HG02798 (cell line): ENCODE measurements around the gene SYNRG.

Experiments
- ATAC-seq: cut with Tn5 transposase; IDR thresholded peaks from one replicate; pipeline ENCODE4 v1.9.1; 2021; ENCODE audit warnings: mild to moderate bottlenecking; ENCODE audit not compliant: unreplicated experiment, poor library complexity

Gene SYNRG

DNA sequence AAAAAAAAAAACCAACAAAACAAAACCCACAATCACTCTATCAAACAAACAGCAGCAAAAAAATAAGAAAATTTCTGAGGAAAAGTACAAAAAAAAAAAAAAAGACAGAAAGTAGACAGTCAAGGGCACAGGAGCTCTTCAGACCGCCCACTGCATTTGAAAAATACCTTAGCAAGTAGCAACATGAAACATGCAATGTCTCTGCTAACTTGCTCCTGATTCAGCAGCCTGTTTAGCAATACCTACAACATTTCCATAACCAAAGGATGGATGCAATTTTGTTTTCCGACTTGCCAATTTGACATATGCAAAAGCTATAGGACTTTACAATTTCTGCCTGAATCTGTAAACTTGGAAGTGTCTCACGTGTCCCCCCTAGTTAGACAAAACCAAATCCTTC lies 57.4 kb downstream of the SYNRG start:
- ATAC-seq = no peak

DNA sequence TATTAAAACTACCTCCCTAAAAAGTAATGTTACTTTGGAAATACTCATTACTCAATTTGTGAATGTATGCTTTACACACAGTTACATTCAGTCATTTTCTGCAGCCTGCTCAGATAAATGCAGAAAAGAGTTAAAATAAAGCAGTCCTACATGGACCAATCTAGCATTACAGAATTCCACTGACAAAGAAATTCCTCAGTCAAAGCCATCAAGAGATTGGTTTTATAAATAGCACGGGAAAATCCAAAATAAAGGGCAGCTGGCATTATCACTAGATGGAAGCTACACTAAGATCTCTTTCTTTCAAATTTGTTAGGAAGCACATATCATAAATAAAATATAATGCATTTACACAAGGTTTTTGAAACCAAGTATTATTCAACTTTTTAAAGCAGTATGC lies 61.2 kb downstream of the SYNRG start:
- ATAC-seq = no peak

DNA sequence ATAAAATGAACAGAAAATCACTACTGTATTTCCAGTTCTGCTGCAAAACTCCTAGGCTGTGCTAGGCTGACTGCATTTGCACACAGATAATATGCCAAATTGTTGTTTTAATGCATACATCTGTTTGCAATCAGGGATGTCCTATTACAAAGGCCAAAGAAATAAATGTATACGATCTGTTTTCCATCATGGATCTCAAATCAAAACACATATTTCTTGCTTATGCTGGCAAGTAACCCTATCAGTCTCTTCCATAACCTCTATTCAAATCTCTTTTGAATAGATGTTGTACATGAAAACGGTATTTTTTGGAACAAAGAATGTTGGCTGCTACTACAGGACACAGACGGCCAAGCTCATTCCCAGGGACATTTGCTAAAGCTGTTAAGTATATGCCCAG lies 62.9 kb downstream of the SYNRG start:
- no peak for ATAC-seq

DNA sequence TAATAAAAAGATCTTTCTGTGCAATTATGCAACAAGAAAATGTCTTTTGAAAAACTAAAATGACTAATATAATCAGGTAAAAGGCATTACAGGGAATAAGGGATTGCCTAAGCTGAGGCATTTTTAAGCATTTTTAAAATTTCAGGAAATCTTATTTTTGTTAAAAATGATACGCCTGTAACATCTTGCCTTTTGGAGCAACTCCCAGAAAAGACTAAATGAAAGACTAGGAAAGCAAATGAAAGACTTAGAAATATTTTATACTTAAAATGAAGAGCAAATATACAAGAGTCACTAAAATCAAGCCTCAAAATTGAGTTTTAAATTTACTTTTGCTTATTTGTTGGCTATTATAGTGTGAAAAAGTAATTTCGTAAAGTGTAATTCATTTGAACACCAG lies 63.7 kb downstream of the SYNRG start:
- no peak for ATAC-seq

DNA sequence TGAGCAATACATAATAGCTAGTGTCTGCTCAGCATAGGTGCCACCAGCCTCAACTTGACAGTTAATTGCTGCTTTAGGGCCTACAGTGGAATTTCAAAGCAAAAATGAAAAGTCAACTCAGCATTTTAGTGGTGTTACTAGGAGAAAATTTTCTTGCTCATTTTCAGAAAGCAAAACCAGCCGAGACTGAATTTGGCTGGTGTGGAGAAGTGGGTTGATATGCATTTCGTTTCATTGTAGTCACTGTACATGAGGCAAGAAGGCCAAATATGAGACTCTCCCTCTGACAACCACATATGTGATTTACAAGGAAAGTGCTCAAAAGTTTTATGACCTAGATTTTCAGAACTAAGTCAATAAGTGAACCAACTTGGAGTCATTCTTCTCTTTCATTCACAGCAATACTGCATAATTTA lies 65.6 kb downstream of the SYNRG start:
- no peak for ATAC-seq

DNA sequence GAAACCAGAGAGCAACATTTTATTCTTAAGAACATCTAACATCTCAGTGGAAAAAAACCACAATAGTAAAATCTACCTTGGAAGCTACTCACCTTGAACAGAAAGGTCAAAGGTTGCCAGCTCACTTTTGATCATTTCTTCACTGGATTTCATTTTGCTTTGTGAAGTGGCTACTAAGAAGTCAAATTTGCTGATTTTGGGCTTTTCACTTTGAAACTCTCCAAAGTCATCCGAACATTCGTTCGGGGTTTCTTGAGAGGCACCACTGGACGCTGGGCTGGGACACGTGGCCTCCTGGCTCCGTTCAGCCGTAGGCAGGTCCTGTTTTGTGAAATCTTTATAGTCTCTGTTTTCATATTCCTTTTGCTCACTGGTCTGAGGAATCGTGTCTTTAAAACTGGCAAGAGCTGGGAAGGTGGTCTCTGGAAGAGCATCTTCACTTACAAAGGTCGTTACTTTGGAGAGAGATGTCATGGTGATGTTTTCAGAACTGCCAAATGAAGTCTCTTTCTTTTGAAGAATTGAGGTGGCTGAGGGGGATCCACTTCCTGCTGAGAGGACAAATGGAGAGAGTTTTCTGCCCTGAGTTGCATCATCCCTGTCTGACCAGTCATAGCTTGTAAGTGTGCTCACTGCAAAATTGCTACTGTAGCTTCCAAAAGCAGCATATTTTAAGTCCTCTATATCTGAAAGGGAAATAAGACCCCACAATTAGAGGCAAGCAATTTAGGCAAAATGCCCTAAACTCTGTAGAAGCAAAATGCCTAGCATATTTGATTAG lies 67.1 kb downstream of the SYNRG start:
- ATAC-seq = no peak

DNA sequence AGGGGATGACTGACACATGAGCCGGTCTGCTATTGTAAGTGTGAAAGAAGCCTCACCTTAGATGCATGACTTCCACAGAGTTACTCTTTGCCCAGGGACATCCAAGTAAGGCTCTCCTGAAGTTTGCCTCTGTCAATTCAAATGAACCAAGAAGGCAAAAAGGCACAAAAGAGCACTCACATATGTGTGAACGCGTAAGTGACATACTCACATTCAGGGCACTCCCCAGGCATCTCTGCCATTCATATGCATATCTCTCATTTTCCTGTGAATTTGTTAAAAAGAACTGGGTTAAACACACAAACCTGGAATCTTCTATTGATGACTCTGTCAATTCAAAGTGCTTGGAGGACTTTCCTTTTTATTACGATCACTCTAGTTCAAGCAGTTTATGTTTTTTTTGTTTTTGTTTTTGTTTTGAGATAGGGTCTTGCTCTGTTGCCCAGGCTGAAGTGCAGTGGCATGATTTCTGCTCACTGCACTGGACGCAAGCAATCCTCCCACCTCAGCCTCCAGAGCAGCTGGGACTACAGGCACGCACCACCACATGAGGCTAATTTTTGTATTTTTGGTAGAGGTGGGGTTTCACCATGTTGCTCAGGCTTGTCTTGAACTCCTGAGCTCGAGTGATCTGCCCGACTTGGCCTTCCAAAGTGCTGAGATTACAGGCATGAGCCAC lies 70.1 kb downstream of the SYNRG start:
- no peak for ATAC-seq

DNA sequence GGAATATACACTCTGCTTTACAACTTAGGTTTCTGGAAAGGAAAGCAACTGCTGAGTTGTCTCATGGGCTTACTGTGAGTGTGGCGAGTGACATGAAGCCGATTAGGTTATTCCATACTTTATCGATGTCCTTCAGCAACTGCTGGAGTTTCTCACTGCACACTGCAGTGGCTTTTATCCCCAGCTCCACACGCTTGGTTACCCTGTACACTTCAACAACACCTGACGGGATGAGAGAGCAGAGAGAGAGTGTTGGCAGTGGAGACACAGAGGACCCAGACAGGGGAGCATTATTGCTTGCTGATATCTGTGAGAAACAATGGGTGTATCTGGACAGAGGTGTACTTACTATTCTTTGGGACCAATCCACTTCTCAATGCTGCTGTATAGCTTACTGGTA lies 73.3 kb downstream of the SYNRG start:
- ATAC-seq = no peak

DNA sequence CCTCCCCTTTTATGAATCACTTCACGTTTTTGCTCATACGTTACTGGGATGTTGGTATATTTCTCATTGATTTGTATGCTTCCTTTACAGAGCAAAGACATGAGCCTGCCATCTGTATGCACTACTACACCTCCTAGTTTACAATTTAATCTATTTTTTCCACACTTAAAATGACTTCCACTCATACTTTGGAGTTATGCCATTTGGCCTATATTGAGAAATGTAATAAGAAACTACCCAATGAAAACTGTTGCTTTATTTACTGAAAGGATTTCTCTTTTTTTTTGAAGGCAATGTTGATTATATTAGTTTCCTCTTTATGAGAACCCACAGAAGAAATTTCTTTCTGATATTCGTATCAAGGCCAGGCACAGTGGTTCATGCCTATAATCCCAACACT lies 76.5 kb downstream of the SYNRG start:
- no peak for ATAC-seq

DNA sequence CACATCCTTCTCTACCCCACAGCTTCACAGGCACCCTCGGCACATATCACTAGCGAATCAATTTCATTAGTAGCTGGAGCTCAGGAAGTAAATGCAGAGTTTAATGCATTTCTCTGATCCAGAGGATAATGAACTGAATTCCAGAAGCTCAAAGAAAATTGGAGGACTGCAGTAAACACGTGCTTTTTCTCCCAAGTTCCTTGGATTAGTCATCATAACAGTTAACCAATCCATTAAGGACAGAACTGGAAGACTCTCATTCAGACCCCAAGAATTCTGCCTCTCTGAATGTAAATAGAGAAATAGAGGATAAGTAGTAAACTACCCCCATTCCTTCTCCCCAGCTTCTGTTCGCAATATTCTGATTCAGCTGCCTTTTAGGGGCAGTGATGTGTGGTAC lies 78.8 kb downstream of the SYNRG start:
- ATAC-seq = no peak

DNA sequence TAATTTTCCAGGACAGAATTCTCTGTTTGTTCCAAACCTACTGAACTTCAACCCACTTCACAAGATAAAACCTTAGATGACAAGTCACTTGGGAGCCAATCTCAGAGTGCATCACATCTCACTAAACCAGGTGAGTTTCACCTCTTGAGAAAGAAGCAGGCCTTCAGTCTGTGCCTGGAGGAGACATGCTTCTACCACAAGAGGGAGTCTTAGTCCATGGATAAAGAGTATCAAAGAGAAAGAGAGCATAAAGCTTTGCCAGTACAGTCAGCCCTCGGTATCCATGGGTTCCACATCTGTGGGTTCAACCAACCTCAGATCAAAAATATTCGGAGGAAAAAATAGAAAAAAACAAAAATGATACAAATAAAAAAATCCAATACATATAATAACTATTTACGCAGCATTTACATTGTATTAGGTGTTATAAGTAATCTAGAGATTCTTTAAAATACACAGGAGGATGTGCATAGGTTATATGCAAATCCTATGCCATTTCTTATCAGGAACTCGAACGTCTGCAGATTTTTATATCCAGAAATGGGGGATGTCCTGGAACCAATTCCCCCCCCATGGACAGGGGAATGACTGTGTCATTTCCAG lies 81.9 kb downstream of the SYNRG start:
- ATAC-seq = no peak

DNA sequence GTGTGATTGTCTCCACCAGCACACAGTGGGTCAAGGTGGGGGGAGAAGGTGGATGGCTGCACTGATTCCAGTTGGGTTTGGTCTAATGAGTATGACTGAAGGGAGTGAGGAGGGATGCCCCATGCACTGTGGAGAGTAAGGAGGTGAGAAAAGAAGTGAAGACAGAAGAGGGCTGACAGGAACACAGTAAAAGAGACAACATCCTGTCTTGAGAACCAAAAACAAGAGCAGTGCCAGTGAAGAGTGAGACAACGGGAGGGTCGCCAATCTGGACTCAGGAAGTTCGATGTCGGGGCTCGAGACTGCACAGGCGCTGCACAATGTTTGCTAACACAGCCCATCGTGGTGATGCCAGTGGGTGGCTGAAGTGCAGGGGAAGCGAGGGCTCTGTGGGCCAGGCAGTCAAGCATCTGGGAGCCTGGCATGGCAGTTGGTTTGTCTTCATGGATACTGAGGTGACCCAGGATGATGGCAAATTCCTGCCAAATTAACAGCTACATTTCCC lies 85.5 kb downstream of the SYNRG start:
- no peak for ATAC-seq

DNA sequence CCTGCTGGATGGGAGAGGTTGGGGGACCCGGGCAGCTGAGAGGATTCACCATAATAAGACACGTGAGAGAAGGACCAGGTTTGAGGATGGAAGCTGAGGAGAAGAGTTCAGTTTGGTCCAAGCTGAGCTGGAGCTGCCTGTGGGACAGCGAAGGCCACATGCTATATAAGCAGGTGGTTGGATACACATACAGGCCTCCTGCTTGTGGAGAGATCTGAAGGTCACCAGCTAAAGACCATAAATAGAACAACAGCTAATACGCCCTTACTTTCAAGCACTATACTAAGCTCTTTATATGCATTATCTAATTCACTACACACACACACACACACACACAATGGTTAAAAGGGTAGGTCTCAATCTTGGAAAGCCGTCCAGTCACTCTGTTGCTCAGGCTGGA lies 87.4 kb downstream of the SYNRG start:
- no peak for ATAC-seq

DNA sequence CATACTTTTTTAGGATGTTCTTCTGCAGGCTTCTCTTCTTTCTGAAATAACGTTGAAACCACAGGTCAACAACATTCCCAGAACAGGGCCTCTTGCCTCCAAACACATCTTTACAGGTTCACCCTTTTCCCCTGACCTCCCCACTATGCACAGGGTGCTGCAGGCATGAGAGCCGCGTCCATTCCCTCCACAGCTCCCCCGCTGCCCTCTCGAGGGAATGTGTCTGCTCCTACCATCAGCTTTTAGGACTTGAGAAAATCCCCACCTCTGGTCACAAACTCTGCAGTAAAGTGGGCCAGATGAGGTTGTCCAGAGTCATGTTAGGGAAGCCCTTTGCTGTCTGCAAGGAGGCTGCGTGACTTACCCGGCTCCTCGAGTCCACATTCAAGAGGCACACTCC lies 89.0 kb downstream of the SYNRG start:
- ATAC-seq = no peak

DNA sequence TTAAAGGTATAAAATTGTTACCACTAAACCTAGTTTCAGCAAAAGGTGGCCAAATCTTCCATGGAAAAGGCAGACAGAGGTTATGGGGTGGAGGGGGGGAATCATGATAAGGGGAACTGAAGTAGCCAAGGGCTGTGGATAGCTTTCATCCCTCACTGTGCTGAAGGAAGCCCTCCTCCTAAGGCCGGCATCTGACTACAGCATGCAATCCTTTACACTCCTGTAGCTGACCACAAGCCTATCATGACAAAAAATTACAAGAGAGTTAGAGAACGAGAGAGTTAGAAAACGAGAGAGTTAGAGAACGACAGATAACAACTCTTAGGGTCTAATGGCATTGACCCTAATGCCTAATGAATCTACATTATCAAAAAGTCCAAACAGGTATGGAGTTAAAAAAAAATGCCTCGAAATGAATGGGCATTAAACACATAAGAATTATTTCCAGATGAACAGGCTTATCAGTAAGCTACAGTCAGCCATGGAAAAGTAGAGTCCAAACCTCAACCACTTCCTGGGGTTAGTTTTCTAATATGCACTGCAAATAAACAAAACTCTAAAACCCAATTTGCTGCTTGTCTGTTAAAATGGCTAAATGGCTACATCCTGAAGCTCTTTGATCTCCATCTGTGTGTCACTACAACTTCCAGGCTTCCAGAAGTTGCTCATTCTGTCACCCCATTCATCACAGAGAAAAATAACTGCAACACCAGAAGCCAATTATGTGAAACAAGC lies 89.8 kb downstream of the SYNRG start:
- no peak for ATAC-seq

DNA sequence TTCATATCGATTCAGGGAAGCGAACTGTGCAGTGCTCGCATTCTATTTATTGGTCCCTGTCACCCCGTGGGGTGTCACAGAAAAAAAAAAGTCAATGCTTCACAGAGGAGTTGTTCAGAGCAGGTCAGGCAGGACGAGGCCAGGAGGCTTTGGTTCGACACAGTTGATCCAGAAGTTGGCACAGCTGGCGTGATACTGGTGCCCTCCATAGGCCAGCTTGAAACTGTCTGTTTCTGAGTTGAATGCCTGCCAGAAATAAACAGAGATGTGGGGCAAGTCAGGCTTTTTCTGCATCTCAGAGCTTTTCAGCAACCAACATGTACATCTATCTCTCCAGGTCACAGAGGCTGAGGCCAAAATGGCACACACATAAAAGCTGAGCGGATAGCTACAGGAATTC lies 90.4 kb downstream of the SYNRG start:
- ATAC-seq = no peak

DNA sequence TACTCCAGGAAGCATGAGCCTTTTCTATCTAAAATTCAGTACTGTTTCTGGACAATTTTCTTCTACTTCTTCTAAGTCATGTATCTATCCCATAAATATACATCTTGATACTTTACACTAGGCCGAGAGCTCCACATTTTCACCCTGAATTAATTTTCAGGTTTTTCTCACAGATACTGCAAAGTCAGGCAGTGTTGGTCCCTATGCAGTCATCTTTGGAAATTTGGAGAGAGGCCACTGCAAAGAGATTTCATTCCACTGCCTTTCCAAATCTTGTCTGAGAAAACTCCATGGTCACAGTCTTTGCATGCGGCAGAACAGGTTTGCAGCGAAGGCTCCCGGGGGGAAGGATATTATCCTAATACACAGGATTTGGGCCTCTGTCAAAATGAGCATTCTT lies 91.3 kb downstream of the SYNRG start:
- ATAC-seq = no peak

DNA sequence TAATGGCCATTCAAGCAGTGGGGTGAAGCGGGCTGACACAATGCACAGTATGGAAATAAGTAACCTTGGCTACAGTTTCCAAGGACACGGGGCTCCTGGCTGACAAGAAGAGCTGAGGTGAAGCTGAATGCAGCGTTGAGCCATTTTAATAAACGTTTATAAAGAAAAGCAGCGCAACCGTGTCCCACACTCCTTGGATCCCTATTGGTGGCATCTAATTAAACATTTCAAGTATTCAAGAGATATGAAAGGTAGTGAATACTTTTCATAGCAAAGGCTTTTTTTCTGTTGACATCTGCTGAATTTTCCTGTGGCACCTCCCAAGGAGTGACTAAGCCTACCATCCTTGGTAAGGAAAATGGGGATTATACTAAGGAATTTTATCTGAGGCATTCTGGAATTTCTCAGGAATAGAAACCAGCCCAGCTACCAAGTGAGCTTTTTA lies 93.1 kb downstream of the SYNRG start:
- ATAC-seq = no peak

DNA sequence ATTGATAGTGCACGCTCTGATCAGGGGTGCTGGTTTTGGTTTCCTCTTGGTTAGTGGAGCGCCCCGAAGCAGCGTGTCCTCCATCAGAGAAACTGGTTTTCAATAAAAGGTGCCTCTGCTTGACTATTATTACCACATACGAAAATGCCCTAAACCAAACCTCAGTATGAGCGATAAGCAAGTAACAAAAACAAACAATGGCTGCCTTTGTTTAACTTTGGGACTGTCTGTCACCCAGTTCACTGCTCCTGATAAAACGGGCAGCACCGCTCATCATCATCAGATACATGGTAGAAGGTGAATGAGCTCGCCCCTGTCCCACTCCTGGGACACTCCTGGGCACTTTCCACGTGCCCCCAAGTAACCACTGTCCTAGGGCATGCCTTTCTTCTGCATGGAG lies 95.5 kb downstream of the SYNRG start:
- no peak for ATAC-seq

DNA sequence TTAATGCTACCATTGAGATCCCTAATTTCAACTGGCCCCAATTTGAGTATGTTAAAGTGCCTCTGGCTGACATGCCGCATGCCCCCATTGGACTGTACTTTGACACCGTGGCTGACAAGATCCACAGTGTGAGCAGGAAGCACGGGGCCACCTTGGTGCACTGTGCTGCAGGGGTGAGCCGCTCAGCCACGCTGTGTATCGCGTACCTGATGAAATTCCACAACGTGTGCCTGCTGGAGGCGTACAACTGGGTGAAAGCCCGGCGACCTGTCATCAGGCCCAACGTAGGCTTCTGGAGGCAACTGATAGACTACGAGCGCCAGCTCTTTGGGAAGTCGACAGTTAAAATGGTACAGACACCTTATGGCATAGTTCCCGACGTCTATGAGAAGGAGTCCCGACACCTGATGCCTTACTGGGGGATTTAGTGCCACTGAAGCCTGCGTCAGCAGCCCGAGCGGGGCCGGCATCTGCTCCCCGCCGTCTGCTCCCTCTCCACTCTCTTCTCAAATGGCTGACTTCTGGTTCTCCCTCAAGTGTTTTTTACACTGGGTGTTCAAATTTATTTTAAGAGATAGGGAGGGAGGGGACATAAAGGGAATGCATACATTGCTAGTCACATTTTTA lies 96.7 kb downstream of the SYNRG start:
- no peak for ATAC-seq
